K562 (cell line): ENCODE measurements around the gene CAPN12. TPM values are rescaled to one million over a fixed set of nuclear protein-coding genes. Genes with fewer than 3 reads are reported as not detected.

Experiments used
- CHD1 ChIP-seq: fragments of 200-600 bp; sonication (generic); IDR thresholded peaks from one replicate; pipeline ENCODE4 v1.6.1; 2012; ENCODE audit warnings: mild to moderate bottlenecking, moderate library complexity, low read length, inconsistent platforms
- HSF4 ChIP-seq: fragments of 250-450 bp; sonication (Bioruptor Pico); IDR thresholded peaks from 2 replicates; pipeline ENCODE4 v2.1.2; 2022; ENCODE audit warnings: mild to moderate bottlenecking, moderate library complexity, borderline replicate concordance
- PTBP1 ChIP-seq: fragments of 200-400 bp; formaldehyde crosslinking; IDR thresholded peaks from 2 replicates; pipeline ENCODE4 v1.6.1; 2017; ENCODE audit warnings: low read depth, low read length
- RBBP5 ChIP-seq: fragments of 200-600 bp; sonication (generic); IDR thresholded peaks from 2 replicates; pipeline ENCODE4 v1.6.1; 2012; ENCODE audit warnings: borderline replicate concordance, mild to moderate bottlenecking, low read length, control low read depth, inconsistent platforms; ENCODE audit not compliant: insufficient read depth, poor library complexity, severe bottlenecking
- RBM14 ChIP-seq: fragments of 200-400 bp; formaldehyde crosslinking; IDR thresholded peaks from 2 replicates; pipeline ENCODE4 v1.6.1; 2018; ENCODE audit warnings: low read depth, mild to moderate bottlenecking, low read length, moderate library complexity, borderline replicate concordance; ENCODE audit not compliant: insufficient read depth
- RCOR1 ChIP-seq, 2 experiments: IDR thresholded peaks; 2 replicates each; pipeline ENCODE4 v1.6.1; 2012; ENCODE audit warnings: low read depth in 2 of 2, low read length in 2 of 2, borderline replicate concordance in 1 of 2, improper control_type of control experiment in 1 of 2
- SMARCC2 ChIP-seq: fragments of 450-650 bp; IDR thresholded peaks from 2 replicates; pipeline ENCODE4 v1.6.1; 2017; ENCODE audit warnings: antibody characterized with exemption, moderate library complexity, mild to moderate bottlenecking, low read depth
- ZEB2 ChIP-seq: fragments of 450-650 bp; IDR thresholded peaks from 2 replicates; pipeline ENCODE4 v1.6.1; 2016
- ZNF644 ChIP-seq: fragments of 200-800 bp; sonication (Bioruptor generic); IDR thresholded peaks from 2 replicates; pipeline ENCODE4 v1.6.1; 2016; ENCODE audit warnings: low read depth, missing genetic modification characterization, missing compliant biosample characterization
- polyA plus RNA-seq, 8 experiments: library from polyadenylated mRNA; depleted of rRNA in 4 of 8; stranded (reverse) in 5 of 8; unstranded in 3 of 8; fragments of >200 nt; fragmentation: Nextera tagmentation in 2 of 8; fragmentation: Illumina TruSeq in 1 of 8; extraction: Ambion mirVana in 2 of 8; extraction: Trizol in 1 of 8; gene quantifications; 2 replicates each; pipeline versions ENCODE4 v1.2.1 to v1.2.3, GENCODE V29; 2011 to 2014; ENCODE audit warnings: inconsistent platforms in 1 of 8, missing spikeins in 1 of 8
- total RNA-seq, 7 experiments: library from RNA; depleted of rRNA in 6 of 7; stranded (reverse); fragments of >200 nt in 6 of 7; fragmentation: Illumina TruSeq in 2 of 7; extraction: Trizol in 2 of 7; gene quantifications; 2 replicates each; pipeline versions ENCODE4 v1.2.1 to v1.2.3, GENCODE V29; 2011 to 2021; ENCODE audit warnings: low replicate concordance in 1 of 7
- TF ChIP-seq, protein P1 (sequence below): fragments of 450-650 bp; IDR thresholded peaks from 2 replicates; pipeline ENCODE4 v1.6.1; 2016; ENCODE audit warnings: low read depth
- TF ChIP-seq, protein P2 (sequence below): sonication (generic); formaldehyde crosslinking; IDR thresholded peaks from 2 replicates; pipeline ENCODE4 v1.8.0; 2022; ENCODE audit warnings: mild to moderate bottlenecking, missing genetic modification reagents

The CAPN12 gene
- total and polyA plus RNA-seq, 9 of the 15 experiments (the other 6 are each of a cell fraction or from before 2014, with no cell fraction given), result 0.83 to 7.0 (median 1.6) TPM

DNA sequence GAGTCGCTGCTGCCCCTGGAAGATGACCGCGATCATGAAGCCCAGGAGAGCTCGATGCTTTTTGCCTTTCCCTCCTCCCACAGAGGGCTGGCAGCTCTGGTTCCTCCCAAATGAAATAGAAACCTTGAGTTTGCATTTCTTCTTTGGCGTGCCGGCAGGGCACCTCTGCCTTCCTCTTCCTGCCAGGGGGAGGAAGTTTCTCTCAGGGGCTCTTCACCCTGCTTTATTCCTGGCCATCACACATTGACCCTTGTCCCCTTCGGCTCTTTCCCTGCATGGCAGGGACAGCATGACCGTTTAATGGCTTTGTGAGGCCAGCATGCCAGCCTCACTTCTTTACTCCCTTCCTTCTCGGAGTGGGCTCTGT lies 49.0 kb downstream of the CAPN12 start (continued):
- TF ChIP-seq, protein P1, sequence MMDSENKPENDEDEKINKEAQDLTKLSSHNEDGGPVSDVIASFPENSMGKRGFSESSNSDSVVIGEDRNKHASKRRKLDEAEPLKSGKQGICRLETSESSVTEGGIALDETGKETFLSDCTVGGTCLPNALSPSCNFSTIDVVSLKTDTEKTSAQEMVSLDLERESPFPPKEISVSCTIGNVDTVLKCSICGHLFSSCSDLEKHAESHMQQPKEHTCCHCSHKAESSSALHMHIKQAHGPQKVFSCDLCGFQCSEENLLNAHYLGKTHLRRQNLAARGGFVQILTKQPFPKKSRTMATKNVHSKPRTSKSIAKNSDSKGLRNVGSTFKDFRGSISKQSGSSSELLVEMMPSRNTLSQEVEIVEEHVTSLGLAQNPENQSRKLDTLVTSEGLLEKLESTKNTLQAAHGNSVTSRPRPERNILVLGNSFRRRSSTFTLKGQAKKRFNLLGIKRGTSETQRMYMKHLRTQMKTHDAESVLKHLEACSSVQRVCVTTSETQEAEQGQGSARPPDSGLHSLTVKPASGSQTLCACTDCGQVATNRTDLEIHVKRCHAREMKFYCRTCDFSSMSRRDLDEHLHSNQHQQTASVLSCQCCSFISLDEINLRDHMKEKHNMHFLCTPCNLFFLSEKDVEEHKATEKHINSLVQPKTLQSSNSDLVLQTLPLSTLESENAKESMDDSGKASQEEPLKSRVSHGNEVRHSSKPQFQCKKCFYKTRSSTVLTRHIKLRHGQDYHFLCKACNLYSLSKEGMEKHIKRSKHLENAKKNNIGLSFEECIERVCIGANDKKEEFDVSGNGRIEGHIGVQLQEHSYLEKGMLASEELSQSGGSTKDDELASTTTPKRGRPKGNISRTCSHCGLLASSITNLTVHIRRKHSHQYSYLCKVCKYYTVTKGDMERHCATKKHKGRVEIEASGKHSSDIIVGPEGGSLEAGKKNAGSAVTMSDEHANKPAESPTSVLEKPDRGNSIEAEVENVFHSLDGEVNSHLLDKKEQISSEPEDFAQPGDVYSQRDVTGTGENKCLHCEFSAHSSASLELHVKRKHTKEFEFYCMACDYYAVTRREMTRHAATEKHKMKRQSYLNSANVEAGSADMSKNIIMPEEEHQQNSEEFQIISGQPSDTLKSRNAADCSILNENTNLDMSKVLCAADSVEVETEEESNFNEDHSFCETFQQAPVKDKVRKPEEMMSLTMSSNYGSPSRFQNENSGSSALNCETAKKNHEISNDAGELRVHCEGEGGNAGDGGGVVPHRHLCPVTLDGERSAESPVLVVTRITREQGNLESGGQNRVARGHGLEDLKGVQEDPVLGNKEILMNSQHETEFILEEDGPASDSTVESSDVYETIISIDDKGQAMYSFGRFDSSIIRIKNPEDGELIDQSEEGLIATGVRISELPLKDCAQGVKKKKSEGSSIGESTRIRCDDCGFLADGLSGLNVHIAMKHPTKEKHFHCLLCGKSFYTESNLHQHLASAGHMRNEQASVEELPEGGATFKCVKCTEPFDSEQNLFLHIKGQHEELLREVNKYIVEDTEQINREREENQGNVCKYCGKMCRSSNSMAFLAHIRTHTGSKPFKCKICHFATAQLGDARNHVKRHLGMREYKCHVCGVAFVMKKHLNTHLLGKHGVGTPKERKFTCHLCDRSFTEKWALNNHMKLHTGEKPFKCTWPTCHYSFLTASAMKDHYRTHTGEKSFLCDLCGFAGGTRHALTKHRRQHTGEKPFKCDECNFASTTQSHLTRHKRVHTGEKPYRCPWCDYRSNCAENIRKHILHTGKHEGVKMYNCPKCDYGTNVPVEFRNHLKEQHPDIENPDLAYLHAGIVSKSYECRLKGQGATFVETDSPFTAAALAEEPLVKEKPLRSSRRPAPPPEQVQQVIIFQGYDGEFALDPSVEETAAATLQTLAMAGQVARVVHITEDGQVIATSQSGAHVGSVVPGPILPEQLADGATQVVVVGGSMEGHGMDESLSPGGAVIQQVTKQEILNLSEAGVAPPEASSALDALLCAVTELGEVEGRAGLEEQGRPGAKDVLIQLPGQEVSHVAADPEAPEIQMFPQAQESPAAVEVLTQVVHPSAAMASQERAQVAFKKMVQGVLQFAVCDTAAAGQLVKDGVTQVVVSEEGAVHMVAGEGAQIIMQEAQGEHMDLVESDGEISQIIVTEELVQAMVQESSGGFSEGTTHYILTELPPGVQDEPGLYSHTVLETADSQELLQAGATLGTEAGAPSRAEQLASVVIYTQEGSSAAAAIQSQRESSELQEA, result no peak
- TF ChIP-seq ZEB2 (no peak), SMARCC2 (no peak), RCOR1 (IDR thresholded peaks at IDR 0.05; ENCODE audit: borderline replicate concordance in 1 of 2, low read depth in 2 of 2, low read length in 2 of 2) (no peak), ZNF644 (tag) (no peak), RBBP5 (no peak), CHD1 (no peak), RBM14 (no peak), HSF4 (CRISPR knock-in tag) (no peak), PTBP1 (no peak)
- TF ChIP-seq, protein P2, sequence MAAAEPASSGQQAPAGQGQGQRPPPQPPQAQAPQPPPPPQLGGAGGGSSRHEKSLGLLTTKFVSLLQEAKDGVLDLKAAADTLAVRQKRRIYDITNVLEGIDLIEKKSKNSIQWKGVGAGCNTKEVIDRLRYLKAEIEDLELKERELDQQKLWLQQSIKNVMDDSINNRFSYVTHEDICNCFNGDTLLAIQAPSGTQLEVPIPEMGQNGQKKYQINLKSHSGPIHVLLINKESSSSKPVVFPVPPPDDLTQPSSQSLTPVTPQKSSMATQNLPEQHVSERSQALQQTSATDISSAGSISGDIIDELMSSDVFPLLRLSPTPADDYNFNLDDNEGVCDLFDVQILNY, result no peak
